Keratinocyte (primary cell): ENCODE data around the gene C1orf35. TPM values are rescaled to one million over a fixed set of nuclear protein-coding genes. Genes with fewer than 3 reads are reported as not detected.

ENCODE experiments used
- DNase-seq: peaks from one replicate; pipeline ENCODE4 v3.0.0-alpha.2; 2011; ENCODE audit warnings: low read depth, missing footprints, low spot score
- FAIRE-seq: peaks from 2 replicates; lab custom pipeline; 2011; peaks lifted over from hg19 to GRCh38; lab: Jason Lieb, UNC
- H2AFZ ChIP-seq: 2 replicates; pipeline ENCODE4 v1.6.0; 2012; ENCODE audit warnings: low read length, control low read depth, inconsistent platforms; ENCODE audit not compliant: control insufficient read depth
- H3K27ac ChIP-seq: 2 replicates; pipeline ENCODE4 v1.5.1; 2011; ENCODE audit warnings: low read length; ENCODE audit not compliant: control insufficient read depth, insufficient read depth
- H3K27me3 ChIP-seq: 3 replicates; pipeline ENCODE4 v1.6.0; 2011; ENCODE audit warnings: low read length; ENCODE audit not compliant: control insufficient read depth, insufficient read depth; ENCODE audit errors: extremely low read depth
- H3K36me3 ChIP-seq, 2 experiments: 2 replicates in 1 of 2; 3 replicates in 1 of 2; pipeline ENCODE4 v1.5.1; 2011; ENCODE audit warnings: low read length in 2 of 2, mild to moderate bottlenecking in 1 of 2; ENCODE audit not compliant: control insufficient read depth in 2 of 2, insufficient read depth in 2 of 2; ENCODE audit errors: extremely low read depth in 1 of 2
- H3K4me1 ChIP-seq: 3 replicates; pipeline ENCODE4 v1.5.1; 2011; ENCODE audit warnings: low read length; ENCODE audit not compliant: control insufficient read depth, insufficient read depth; ENCODE audit errors: extremely low read depth
- H3K4me2 ChIP-seq: 3 replicates; pipeline ENCODE4 v1.6.0; 2011; ENCODE audit warnings: low read depth, low read length; ENCODE audit not compliant: control insufficient read depth, insufficient read depth; ENCODE audit errors: extremely low read depth
- H3K4me3 ChIP-seq, 3 experiments: fragments of 200-600 bp in 1 of 3; sonication (generic) in 1 of 3; 2 replicates in 2 of 3; 3 replicates in 1 of 3; pipeline ENCODE4 v1.5.1; 2011 to 2016; ENCODE audit warnings: low read length in 3 of 3, mild to moderate bottlenecking in 3 of 3, control low read depth in 2 of 3, inconsistent platforms in 1 of 3, low read depth in 1 of 3, mixed read lengths in 1 of 3, mixed run types in 1 of 3, moderate library complexity in 1 of 3; ENCODE audit not compliant: control insufficient read depth in 2 of 3, insufficient read depth in 2 of 3; ENCODE audit errors: extremely low read depth in 1 of 3
- H3K79me2 ChIP-seq: 2 replicates; pipeline ENCODE4 v1.6.0; 2012; ENCODE audit warnings: low read length; ENCODE audit not compliant: control insufficient read depth, insufficient read depth
- H3K9ac ChIP-seq: 3 replicates; pipeline ENCODE4 v1.6.0; 2011; ENCODE audit warnings: low read length; ENCODE audit not compliant: control insufficient read depth, insufficient read depth; ENCODE audit errors: extremely low read depth
- H3K9me1 ChIP-seq: 3 replicates; pipeline ENCODE4 v1.6.0; 2011; ENCODE audit warnings: low read length; ENCODE audit not compliant: control insufficient read depth, insufficient read depth; ENCODE audit errors: extremely low read depth
- H3K9me3 ChIP-seq: 2 replicates; pipeline ENCODE4 v1.5.1; 2012; ENCODE audit warnings: low read depth, low read length; ENCODE audit not compliant: control insufficient read depth
- H4K20me1 ChIP-seq: 3 replicates; pipeline ENCODE4 v1.6.0; 2011; ENCODE audit warnings: low read length; ENCODE audit not compliant: control insufficient read depth, insufficient read depth; ENCODE audit errors: extremely low read depth
- CTCF ChIP-seq, 3 experiments: IDR thresholded peaks in 1 of 3; conservative IDR thresholded peaks in 1 of 3; optimal IDR thresholded peaks in 1 of 3; 2 replicates in 2 of 3; 3 replicates in 1 of 3; pipeline versions ENCODE3 to v1.5.1; 2011; ENCODE audit warnings: low read length in 3 of 3, mild to moderate bottlenecking in 3 of 3, moderate library complexity in 2 of 3, control low read depth in 1 of 3, inconsistent platforms in 1 of 3; ENCODE audit not compliant: insufficient read depth in 2 of 3; ENCODE audit errors: extremely low read depth in 1 of 3
- EZH2 ChIP-seq: IDR thresholded peaks from one replicate; pipeline ENCODE4 v1.6.1; 2012; ENCODE audit warnings: inconsistent platforms, mild to moderate bottlenecking, low read length, moderate library complexity
- dilution Hi-C: fragments of 300-500 bp; cut with MboI; formaldehyde crosslinking; loops from one replicate; pipeline ENCODE4 v1.7.0; 2020; ENCODE audit warnings: low sequenced_read_pairs; ENCODE audit not compliant: extremely low pct_ligation_motif_present
- polyA plus RNA-seq, 5 experiments: library from polyadenylated mRNA; depleted of rRNA in 3 of 5; stranded (reverse) in 3 of 5; stranded (forward) in 1 of 5; unstranded in 1 of 5; fragments of >200 nt; gene quantifications; 1 replicate in 1 of 5; 2 replicates in 3 of 5; 3 replicates in 1 of 5; pipeline versions ENCODE4 v1.2.1 to v1.2.3, GENCODE V29; 2011 to 2012; ENCODE audit warnings: missing spikeins in 2 of 5, low read depth in 1 of 5, low replicate concordance in 1 of 5

C1orf35 gene
- polyA plus RNA-seq, 1 donor (not counting 4 experiments of a cell fraction or from before 2014, with no cell fraction given): 8.2 TPM

GRCh38 chr1:228142701-228143136 is 39.6 kb upstream of the C1orf35 start:
- no peak for DNase-seq

DNA sequence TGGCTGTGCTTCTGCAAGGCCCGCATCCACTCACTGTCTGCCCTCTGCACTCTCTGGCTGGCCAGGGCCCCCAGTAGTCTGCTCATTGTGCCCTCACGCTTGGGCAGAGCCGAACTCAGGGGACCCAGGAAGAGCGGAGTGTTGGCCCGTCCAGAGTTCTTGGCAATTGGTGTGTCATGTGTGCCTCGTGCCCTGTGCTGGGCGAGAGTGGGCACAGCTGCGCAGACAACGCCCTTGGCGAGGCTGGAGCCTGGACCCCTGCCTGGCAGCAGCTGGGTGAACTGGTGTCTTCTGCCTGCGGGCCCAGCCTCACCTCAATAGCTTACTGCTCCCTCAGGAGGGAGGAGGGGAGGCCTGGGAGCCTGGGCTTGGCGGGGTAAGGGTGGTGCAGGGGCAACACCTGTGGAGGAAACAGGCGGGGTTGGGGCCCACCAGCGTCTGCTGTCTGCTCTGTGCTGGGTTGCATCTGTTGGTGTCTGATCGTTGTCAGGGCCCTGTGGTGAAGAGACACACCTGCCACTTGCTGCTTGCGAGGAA is 39.1 kb upstream of the C1orf35 start:
- Histone ChIP-seq H4K20me1 (peaks cover 23% of the 10 kb centered on the region), H3K36me3 (peaks cover 19 to 32% of the 10 kb centered on the region in 2 experiments), H3K27me3 (no peaks in the 10 kb centered on the region), H3K9me3 (no peaks in the 10 kb centered on the region), H3K4me2 (peak overlapping the region; percentile 98), H3K9me1 (peaks cover 2% of the 10 kb centered on the region), H3K79me2 (peaks cover 71% of the 10 kb centered on the region), H3K4me1 (peaks cover 35% of the 10 kb centered on the region), H3K9ac (peak overlapping the region; percentile 86), H3K27ac (peak overlapping the region; percentile 82), H3K4me3 (peak overlapping the region; percentile 84 to 96 (median 89)), H2AFZ (no peak overlapping the region)
- FAIRE-seq: no peak
- TF ChIP-seq CTCF (optimal IDR thresholded peaks at IDR 0.05 in 1 of 3, IDR thresholded peaks at IDR 0.05 in 1 of 3, conservative IDR thresholded peaks at IDR 0.05 in 1 of 3; ENCODE audit: extremely low read depth in 1 of 3, insufficient read depth in 2 of 3, low read length in 3 of 3): no peak
- no peak for TF ChIP-seq EZH2
- dilution Hi-C loops: no loop called here
- no peak for DNase-seq

More at GRCh38 chr1:228142701-228143136, 39.6 kb upstream of the C1orf35 start:
- Histone ChIP-seq H3K9ac (peak overlapping the region; percentile 86), H3K36me3 (peaks cover 22 to 36% of the 10 kb centered on the region in 2 experiments), H4K20me1 (peaks cover 23% of the 10 kb centered on the region), H2AFZ (no peak overlapping the region), H3K27ac (no peak overlapping the region), H3K4me3 (peak overlapping the region; percentile 84 to 96 (median 89)), H3K27me3 (no peaks in the 10 kb centered on the region), H3K9me3 (no peaks in the 10 kb centered on the region), H3K4me2 (peak overlapping the region; percentile 98), H3K9me1 (peaks cover 2% of the 10 kb centered on the region), H3K79me2 (peaks cover 76% of the 10 kb centered on the region), H3K4me1 (peaks cover 40% of the 10 kb centered on the region)
- dilution Hi-C loops: no loop called here
- TF ChIP-seq CTCF (optimal IDR thresholded peaks at IDR 0.05 in 1 of 3, IDR thresholded peaks at IDR 0.05 in 1 of 3, conservative IDR thresholded peaks at IDR 0.05 in 1 of 3; ENCODE audit: extremely low read depth in 1 of 3, insufficient read depth in 2 of 3, low read length in 3 of 3) (no peak), EZH2 (no peak)
- FAIRE-seq: peak; percentile 26
